HG02610 (cell line): Measurements from ENCODE around the gene VTCN1.

Experiments used
- ATAC-seq: cut with Tn5 transposase; IDR thresholded peaks from one replicate; pipeline ENCODE4 v1.9.1; 2021; ENCODE audit warnings: mild to moderate bottlenecking, moderate library complexity; ENCODE audit not compliant: unreplicated experiment

The VTCN1 gene

GRCh38 chr1:117210386-117210785 lies 341 bp downstream of the VTCN1 start:
- ATAC-seq, result no peak

GRCh38 chr1:117209094-117209493 lies 1.6 kb downstream of the VTCN1 start:
- no peak for ATAC-seq

- no peak for ATAC-seq
These were observed 2.1 kb downstream of the VTCN1 start for GRCh38 chr1:117208580-117208979.

GRCh38 chr1:117205368-117205767 lies 5.4 kb downstream of the VTCN1 start:
- no peak for ATAC-seq

GRCh38 chr1:117201808-117202207 lies 8.9 kb downstream of the VTCN1 start:
- ATAC-seq, result no peak

GRCh38 chr1:117198097-117198496 lies 12.6 kb downstream of the VTCN1 start:
- ATAC-seq, result no peak

- no peak for ATAC-seq
These were observed 21.0 kb downstream of the VTCN1 start for GRCh38 chr1:117189726-117190125.

- no peak for ATAC-seq
These were observed 21.8 kb downstream of the VTCN1 start for GRCh38 chr1:117188816-117189437.

GRCh38 chr1:117188170-117188815 lies 22.4 kb downstream of the VTCN1 start:
- ATAC-seq, result no peak

- ATAC-seq, result no peak
These were observed 27.6 kb downstream of the VTCN1 start for GRCh38 chr1:117183112-117183511.

- ATAC-seq, result no peak
These were observed 28.4 kb downstream of the VTCN1 start for GRCh38 chr1:117182319-117182718.

- ATAC-seq, result no peak
These were observed 29.1 kb downstream of the VTCN1 start for GRCh38 chr1:117181630-117182041.

- no peak for ATAC-seq
These were observed 30.4 kb downstream of the VTCN1 start for GRCh38 chr1:117180147-117180967.

GRCh38 chr1:117179471-117179870 lies 31.3 kb downstream of the VTCN1 start:
- no peak for ATAC-seq

GRCh38 chr1:117178756-117179155 lies 32.0 kb downstream of the VTCN1 start:
- ATAC-seq, result no peak

- ATAC-seq, result no peak
These were observed 33.4 kb downstream of the VTCN1 start for GRCh38 chr1:117177376-117177775.

GRCh38 chr1:117176579-117176978 lies 34.1 kb downstream of the VTCN1 start:
- no peak for ATAC-seq

- no peak for ATAC-seq
These were observed 35.9 kb downstream of the VTCN1 start for GRCh38 chr1:117174851-117175250.

- ATAC-seq, result no peak
These were observed 37.0 kb downstream of the VTCN1 start for GRCh38 chr1:117173691-117174090.

- no peak for ATAC-seq
These were observed 37.7 kb downstream of the VTCN1 start for GRCh38 chr1:117173006-117173405.

- no peak for ATAC-seq
These were observed 38.7 kb downstream of the VTCN1 start for GRCh38 chr1:117171900-117172511.
